ENCODE results near the gene AKR7A2.

GRCh38 chr1:19336543-19336942 is 24.6 kb upstream of the AKR7A2 start:
- TF ChIP-seq, protein P1, sequence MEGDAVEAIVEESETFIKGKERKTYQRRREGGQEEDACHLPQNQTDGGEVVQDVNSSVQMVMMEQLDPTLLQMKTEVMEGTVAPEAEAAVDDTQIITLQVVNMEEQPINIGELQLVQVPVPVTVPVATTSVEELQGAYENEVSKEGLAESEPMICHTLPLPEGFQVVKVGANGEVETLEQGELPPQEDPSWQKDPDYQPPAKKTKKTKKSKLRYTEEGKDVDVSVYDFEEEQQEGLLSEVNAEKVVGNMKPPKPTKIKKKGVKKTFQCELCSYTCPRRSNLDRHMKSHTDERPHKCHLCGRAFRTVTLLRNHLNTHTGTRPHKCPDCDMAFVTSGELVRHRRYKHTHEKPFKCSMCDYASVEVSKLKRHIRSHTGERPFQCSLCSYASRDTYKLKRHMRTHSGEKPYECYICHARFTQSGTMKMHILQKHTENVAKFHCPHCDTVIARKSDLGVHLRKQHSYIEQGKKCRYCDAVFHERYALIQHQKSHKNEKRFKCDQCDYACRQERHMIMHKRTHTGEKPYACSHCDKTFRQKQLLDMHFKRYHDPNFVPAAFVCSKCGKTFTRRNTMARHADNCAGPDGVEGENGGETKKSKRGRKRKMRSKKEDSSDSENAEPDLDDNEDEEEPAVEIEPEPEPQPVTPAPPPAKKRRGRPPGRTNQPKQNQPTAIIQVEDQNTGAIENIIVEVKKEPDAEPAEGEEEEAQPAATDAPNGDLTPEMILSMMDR (IDR thresholded peaks at IDR 0.05; ENCODE audit: insufficient read depth, low read depth, low read length): no peak
- no peak for TF ChIP-seq EZH2 (IDR thresholded peaks at IDR 0.05; ENCODE audit: insufficient read depth, low read length)
